HEK293T (cell line): ENCODE results near the gene REEP6.

Experiments
- CTCF ChIA-PET: fragments of 350-600 bp; formaldehyde crosslinking; extraction: SDS; loops from one replicate; lab custom pipeline; 2021; ENCODE audit warnings: antibody characterized with exemption, inconsistent platforms; lab: Yijun Ruan, JAX
- POLR2A ChIA-PET: fragments of 350-600 bp; formaldehyde crosslinking; extraction: SDS; loops from one replicate; lab custom pipeline; 2020; ENCODE audit warnings: antibody characterized with exemption, inconsistent platforms; lab: Yijun Ruan, JAX
- DNase-seq: peaks from one replicate; pipeline ENCODE4 v3.0.0; 2012; ENCODE audit warnings: mixed read lengths; ENCODE audit errors: extremely low spot score
- ARNT ChIP-seq: fragments of 450-650 bp; IDR thresholded peaks from 2 replicates; pipeline ENCODE4 v1.6.1; 2017; ENCODE audit warnings: mild to moderate bottlenecking
- BHLHE40 ChIP-seq: fragments of 450-650 bp; IDR thresholded peaks from 2 replicates; pipeline ENCODE4 v1.6.1; 2016; ENCODE audit warnings: mild to moderate bottlenecking, moderate library complexity, borderline replicate concordance
- CTBP1 ChIP-seq: fragments of 450-650 bp; IDR thresholded peaks from 2 replicates; pipeline ENCODE4 v1.6.1; 2016; ENCODE audit warnings: borderline replicate concordance
- ELF4 ChIP-seq: fragments of 450-650 bp; IDR thresholded peaks from 2 replicates; pipeline ENCODE4 v1.6.1; 2017; ENCODE audit warnings: antibody characterized with exemption
- FOXA1 ChIP-seq: fragments of 450-650 bp; IDR thresholded peaks from 2 replicates; pipeline ENCODE4 v1.6.1; 2016; ENCODE audit warnings: mild to moderate bottlenecking
- FOXK2 ChIP-seq: fragments of 450-650 bp; IDR thresholded peaks from 2 replicates; pipeline ENCODE4 v1.6.1; 2016; ENCODE audit warnings: mild to moderate bottlenecking
- FOXM1 ChIP-seq: fragments of 450-650 bp; IDR thresholded peaks from 2 replicates; pipeline ENCODE4 v1.6.1; 2017; ENCODE audit warnings: mild to moderate bottlenecking, borderline replicate concordance
- HDGF ChIP-seq: fragments of 450-650 bp; IDR thresholded peaks from 2 replicates; pipeline ENCODE4 v1.6.1; 2017; ENCODE audit warnings: antibody characterized with exemption, borderline replicate concordance
- L3MBTL2 ChIP-seq: fragments of 450-650 bp; conservative IDR thresholded peaks from 2 replicates; pipeline ENCODE4 v1.6.1; 2016; ENCODE audit warnings: mild to moderate bottlenecking
- LEF1 ChIP-seq: fragments of 450-650 bp; IDR thresholded peaks from 2 replicates; pipeline ENCODE4 v1.6.1; 2017; ENCODE audit warnings: mild to moderate bottlenecking, borderline replicate concordance
- NFRKB ChIP-seq: fragments of 450-650 bp; IDR thresholded peaks from 2 replicates; pipeline ENCODE4 v1.6.1; 2016; ENCODE audit warnings: mild to moderate bottlenecking, moderate library complexity
- SP1 ChIP-seq: fragments of 450-650 bp; IDR thresholded peaks from 2 replicates; pipeline ENCODE4 v1.6.1; 2017
- SUZ12 ChIP-seq: fragments of 450-650 bp; IDR thresholded peaks from 2 replicates; pipeline ENCODE4 v1.6.1; 2016; ENCODE audit warnings: mild to moderate bottlenecking
- TARDBP ChIP-seq: fragments of 450-650 bp; IDR thresholded peaks from 2 replicates; pipeline ENCODE4 v1.6.1; 2016
- ZNF384 ChIP-seq: fragments of 450-650 bp; IDR thresholded peaks from 2 replicates; pipeline ENCODE4 v1.6.1; 2016
- TF ChIP-seq, protein P1 (sequence below): fragments of 450-650 bp; IDR thresholded peaks from 2 replicates; pipeline ENCODE4 v1.6.1; 2016

REEP6 gene

DNA sequence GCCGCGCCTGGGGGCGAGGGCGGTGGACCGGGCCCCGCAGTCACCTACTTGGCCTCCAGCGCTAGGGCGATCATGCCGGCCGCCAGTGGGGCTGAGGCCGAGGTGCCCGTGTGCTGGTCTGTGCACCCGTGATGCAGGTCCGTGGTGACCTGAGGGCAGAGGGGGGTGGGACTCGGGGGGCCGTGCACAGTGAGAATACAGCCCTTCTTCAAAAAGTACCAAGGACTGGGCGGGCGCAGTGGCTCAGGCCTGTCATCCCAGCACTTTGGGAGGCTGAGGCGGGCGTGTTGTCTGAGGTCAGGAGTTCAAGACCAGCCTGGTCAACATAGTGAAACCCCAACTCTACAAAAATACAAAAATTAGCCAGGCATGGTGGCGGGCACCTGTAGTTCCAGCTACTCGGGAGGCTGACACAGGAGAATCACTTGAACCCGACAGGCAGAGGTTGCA, 7.0 kb upstream of the REEP6 start:
- ChIA-PET POLR2A (no interaction called here), CTCF (no interaction called here)
- TF ChIP-seq FOXK2 (no peak), FOXA1 (no peak), BHLHE40 (no peak), ELF4 (no peak), SP1 (no peak), SUZ12 (no peak), ARNT (no peak), NFRKB (no peak), FOXM1 (no peak), TARDBP (no peak), ZNF384 (no peak), CTBP1 (no peak), LEF1 (no peak), L3MBTL2 (no peak)
- TF ChIP-seq, protein P1, sequence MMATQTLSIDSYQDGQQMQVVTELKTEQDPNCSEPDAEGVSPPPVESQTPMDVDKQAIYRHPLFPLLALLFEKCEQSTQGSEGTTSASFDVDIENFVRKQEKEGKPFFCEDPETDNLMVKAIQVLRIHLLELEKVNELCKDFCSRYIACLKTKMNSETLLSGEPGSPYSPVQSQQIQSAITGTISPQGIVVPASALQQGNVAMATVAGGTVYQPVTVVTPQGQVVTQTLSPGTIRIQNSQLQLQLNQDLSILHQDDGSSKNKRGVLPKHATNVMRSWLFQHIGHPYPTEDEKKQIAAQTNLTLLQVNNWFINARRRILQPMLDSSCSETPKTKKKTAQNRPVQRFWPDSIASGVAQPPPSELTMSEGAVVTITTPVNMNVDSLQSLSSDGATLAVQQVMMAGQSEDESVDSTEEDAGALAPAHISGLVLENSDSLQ, result no peak
- DNase-seq, result no peak

DNA sequence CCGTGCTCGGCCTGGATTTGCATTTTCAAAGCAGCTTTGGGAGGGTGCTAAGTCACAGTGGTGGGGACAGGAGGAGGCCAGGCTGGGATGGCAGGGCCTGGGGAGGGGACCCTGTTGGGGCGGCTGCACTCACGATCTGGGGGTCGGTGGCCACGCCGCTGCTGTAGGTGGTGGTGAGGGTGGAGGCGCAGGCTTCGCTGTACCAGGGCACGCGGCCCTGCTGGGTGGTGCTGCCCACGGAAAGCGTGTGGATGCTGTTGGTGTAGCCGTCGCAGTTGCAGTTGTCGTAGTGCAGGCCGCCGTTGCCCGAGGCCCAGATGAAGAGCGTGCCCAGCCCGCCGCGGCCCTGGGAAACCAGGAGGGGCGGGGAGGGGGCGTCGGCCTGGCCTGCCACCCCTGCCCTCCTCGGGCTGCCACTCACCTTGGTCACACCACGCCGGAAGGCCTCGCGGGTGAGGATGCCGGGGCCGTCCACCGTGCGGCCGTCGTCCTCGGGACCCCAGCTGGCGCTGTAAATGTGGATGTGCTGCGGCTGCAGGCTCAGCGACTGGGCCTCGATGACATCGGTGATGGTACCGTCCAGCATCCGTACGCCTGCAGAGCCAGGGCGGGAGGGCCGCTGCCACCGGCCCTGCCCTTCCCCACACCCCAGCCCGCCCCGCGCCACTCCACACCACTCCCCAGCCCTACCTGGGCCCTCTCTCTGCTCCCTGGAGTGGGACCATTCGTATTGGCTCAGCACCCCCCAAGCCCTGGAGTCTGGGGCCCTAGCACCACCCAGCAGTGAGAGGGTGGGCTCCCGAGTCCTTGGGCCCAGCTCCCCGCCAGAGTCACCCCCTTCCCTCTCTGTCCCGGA, 4.0 kb upstream of the REEP6 start:
- TF ChIP-seq SP1 (no peak), SUZ12 (no peak), FOXM1 (no peak), LEF1 (no peak), ELF4 (no peak), FOXA1 (no peak), ARNT (no peak), NFRKB (no peak)
- ChIA-PET CTCF (no interaction called here), POLR2A (no interaction called here)
- DNase-seq, result no peak

DNA sequence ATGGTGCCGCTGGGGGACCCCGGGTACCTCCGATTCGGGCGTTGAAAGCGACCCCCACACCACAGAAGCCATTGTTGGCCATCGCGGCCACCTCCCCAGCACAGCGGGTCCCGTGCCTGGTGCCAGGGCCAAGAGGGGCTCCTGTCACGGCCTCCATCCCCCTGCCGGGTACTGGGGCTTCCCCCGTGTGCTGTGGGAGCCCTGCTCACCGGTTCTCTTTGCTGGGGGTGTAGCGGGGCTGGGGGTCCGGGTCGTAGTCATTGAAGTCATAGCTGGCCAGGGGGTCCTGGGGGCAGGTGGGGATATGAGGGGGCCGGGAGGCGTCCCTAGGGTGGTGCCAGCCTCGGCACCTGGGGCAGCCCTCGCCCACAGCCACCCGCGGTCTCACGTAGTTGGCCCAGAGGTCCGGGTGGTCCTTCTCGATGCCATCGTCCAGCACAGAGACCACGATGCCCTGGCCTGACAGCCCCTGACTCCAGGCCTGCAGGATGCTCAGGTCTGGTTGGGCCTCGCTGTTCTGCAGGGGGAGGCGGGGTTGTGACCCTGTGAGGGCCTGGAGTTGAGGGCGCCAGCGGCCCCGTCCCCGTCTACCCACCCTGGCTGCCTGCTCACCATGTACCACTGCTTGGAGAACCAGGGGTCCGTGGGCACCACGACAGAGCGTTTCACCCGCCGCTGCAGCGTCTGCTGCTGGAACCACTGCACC, 3.3 kb upstream of the REEP6 start:
- DNase-seq, result no peak
- TF ChIP-seq ARNT, result no peak
- ChIA-PET CTCF (no interaction called here), POLR2A (interaction anchor here (1.2 kb wide), 1 partner anchor 12 kb away, joined by 3 read pairs; no protein-coding TSS in a partner anchor)

DNA sequence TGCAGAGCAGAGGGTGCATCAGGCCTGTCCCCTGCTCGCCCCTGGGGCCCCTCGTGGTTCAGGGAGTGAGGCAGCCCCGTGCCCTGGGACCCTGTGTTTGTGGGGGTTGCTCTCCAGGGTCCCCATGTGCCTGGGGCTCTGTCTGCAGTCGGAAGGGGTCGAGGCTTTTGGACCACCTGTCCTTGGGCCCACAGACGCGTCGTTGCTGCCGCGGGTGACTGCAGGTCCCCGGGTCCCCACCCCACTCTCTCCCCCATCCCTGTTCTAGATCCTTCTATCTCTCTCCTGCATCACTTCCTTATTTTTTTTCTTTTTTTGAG, 2.7 kb upstream of the REEP6 start:
- CTCF ChIA-PET, result interaction anchor here (0.6 kb wide), 1 partner anchor 12 kb away, joined by 5 read pairs; no protein-coding TSS in a partner anchor
- no peak for DNase-seq
- POLR2A ChIA-PET, result interaction anchor here (1.2 kb wide), 1 partner anchor 13 kb away, joined by 3 read pairs; no protein-coding TSS in a partner anchor
- TF ChIP-seq ARNT, result no peak
- TF ChIP-seq TARDBP, result no peak

DNA sequence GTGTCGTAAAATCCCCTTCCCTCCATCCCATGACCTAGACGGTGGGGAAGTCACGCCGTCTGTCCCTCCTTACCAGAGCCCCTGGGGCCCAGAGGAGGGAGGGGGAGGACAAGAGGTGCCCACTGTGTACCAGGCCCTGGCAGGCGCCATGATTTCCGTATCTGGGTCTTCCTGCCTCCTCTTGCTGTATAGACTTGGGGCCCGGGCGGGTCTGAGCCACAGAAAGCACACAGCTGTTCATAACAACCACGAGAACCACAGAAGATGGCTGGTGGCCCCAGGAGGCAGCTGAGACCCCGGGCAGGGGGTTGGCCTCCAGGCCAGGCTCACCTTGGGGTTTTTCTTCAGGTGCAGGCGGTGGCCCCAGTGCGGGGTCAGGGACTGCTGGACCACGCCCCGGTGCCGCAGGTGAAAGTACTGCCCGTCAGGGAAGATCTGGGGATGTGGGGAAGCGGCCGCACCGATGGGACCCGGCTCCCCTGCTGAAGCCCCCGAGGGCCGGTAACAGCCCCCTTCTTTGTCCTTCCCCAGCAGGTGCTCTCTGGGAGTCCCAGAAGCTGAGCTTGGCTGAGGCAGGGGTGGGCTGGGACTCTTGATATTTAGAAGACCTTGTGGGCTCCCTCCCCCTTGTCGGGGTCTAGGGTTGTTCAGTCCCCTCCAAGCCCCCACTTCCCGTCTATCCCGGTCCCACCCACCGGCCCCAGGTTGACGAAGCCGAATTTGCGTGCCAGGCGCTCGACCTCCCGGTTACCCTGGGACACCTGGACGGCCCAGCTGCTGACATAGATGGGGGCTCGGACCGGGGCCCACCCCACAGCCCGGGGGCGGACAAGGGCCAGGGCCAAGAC, 1.3 kb upstream of the REEP6 start:
- CTCF ChIA-PET, result interaction anchor here (1.4 kb wide), 1 partner anchor 56 kb away, joined by 4 read pairs; no protein-coding TSS in a partner anchor

More for the DNA sequence above, 1.3 kb upstream of the REEP6 start:
- no peak for TF ChIP-seq ELF4
- TF ChIP-seq FOXM1, result no peak
- TF ChIP-seq ARNT, result no peak
- no peak for TF ChIP-seq FOXK2
- TF ChIP-seq HDGF, result no peak; the same call in 1 of the 2 replicates
- TF ChIP-seq CTBP1, result no peak
- TF ChIP-seq, protein P1, result no peak
- TF ChIP-seq SP1, result no peak
- TF ChIP-seq BHLHE40, result no peak
- no peak for TF ChIP-seq TARDBP
- no peak for TF ChIP-seq SUZ12
- no peak for TF ChIP-seq NFRKB
- TF ChIP-seq L3MBTL2, result no peak
- TF ChIP-seq ZNF384, result no peak
- TF ChIP-seq FOXA1, result no peak
- TF ChIP-seq LEF1, result no peak
- POLR2A ChIA-PET, result no interaction called here
- DNase-seq, result no peak
